Stomach (tissue), 9 donors: ENCODE results near the gene PPARGC1A. TPM values are rescaled to one million over a fixed set of nuclear protein-coding genes. Genes with fewer than 3 reads are reported as not detected.

ENCODE experiments used
- DNase-seq, 2 donors: peaks; one replicate each; pipeline versions ENCODE4 v3.0.0 to v3.0.0-alpha.2; 2013 to 2019
- H3K27ac ChIP-seq, 5 donors: fragments of 200-600 bp in 4 of 5; sonication (generic) in 4 of 5; one replicate each; pipeline ENCODE4 v1.5.1; 2013 to 2019; ENCODE audit warnings: mild to moderate bottlenecking in 1 of 5, moderate library complexity in 1 of 5
- H3K27me3 ChIP-seq, 3 donors: fragments of 200-600 bp; sonication (generic); one replicate each; pipeline ENCODE4 v1.5.1; 2017 to 2019; ENCODE audit warnings: mixed run types in 1 of 3
- H3K36me3 ChIP-seq, 4 donors: fragments of 200-600 bp; sonication (generic); 1 replicate in 3 of 4; 2 replicates in 1 of 4; pipeline ENCODE4 v1.5.1; 2016 to 2019
- H3K4me1 ChIP-seq, 4 donors: fragments of 200-600 bp; sonication (generic); one replicate each; pipeline ENCODE4 v1.5.1; 2016 to 2019
- H3K4me3 ChIP-seq, 4 donors: fragments of 200-600 bp; sonication (generic) in 3 of 4; one replicate each; pipeline ENCODE4 v1.5.1; 2016 to 2019; ENCODE audit warnings: mild to moderate bottlenecking in 1 of 4
- H3K9me3 ChIP-seq, 4 donors: fragments of 200-600 bp; sonication (generic); one replicate each; pipeline ENCODE4 v1.5.1; 2016 to 2019
- CTCF ChIP-seq, 7 experiments: fragments of 450-650 bp in 4 of 7; fragments of 200-600 bp in 3 of 7; sonication (generic) in 3 of 7; IDR thresholded peaks; one replicate each; pipeline ENCODE4 v1.5.1; 2016 to 2019; ENCODE audit warnings: antibody characterized with exemption in 7 of 7, control low read depth in 2 of 7, mild to moderate bottlenecking in 1 of 7
- EP300 ChIP-seq: sonication (generic); formaldehyde crosslinking; IDR thresholded peaks from one replicate; pipeline ENCODE4 v1.6.1; 2017; ENCODE audit warnings: antibody characterized with exemption
- POLR2A ChIP-seq, 4 donors: fragments of 450-650 bp; IDR thresholded peaks; one replicate each; pipeline ENCODE4 v1.6.1; 2016; ENCODE audit warnings: antibody characterized with exemption in 4 of 4, control low read depth in 2 of 4, mild to moderate bottlenecking in 1 of 4, moderate library complexity in 1 of 4
- POLR2AphosphoS5 ChIP-seq, 3 donors: sonication (generic); formaldehyde crosslinking; IDR thresholded peaks; one replicate each; pipeline ENCODE4 v1.6.1; 2016; ENCODE audit warnings: antibody characterized with exemption in 3 of 3
- WGBS, 5 donors: extraction: QIAGEN DNeasy Blood & Tissue Kit in 3 of 5; methylation state at CpG; one replicate each; pipeline versions ENCODE4 v1.1.5 to v1.1.7; 2013 to 2018; 5-methylcytosine and 5-hydroxymethylcytosine counted together
- intact Hi-C: fragments of 100-400 bp; cut with DNase I; formaldehyde crosslinking; loops from one replicate; pipeline ENCODE4 v1.15.1; 2023; ENCODE audit warnings: low total_unique reads
- polyA plus RNA-seq, 3 donors: library from polyadenylated mRNA; stranded (reverse); fragments of 200-250 nt; gene quantifications; one replicate each; pipeline ENCODE4 v1.2.3, GENCODE V29; 2013
- total RNA-seq, 5 donors: library from RNA; depleted of rRNA; stranded (reverse); fragments of >200 nt; gene quantifications; one replicate each; pipeline versions ENCODE4 v1.1.0 to v1.2.3, GENCODE V29; 2014 to 2016
- donor health status: healthy with polysubstance abuse.
- donor health status: Bipolar disorder and iron deficiency.
- donor health status: healthy.

PPARGC1A gene
- total and polyA plus RNA-seq, 8 donors: 2.0 to 230 (median 13.1) TPM

GRCh38 chr4:23774909-23775308 lies 114.9 kb downstream of the PPARGC1A start:
- H3K4me1 ChIP-seq: no peaks in the 10 kb centered on the region
- no peak for DNase-seq
- no peak overlapping the region for H3K4me3 ChIP-seq
- no peaks in the 10 kb centered on the region for H3K36me3 ChIP-seq
- intact Hi-C loops: no loop called here
- no peak for TF ChIP-seq CTCF (IDR thresholded peaks at IDR 0.05)
- no peak for TF ChIP-seq POLR2AphosphoS5 (IDR thresholded peaks at IDR 0.05)
- TF ChIP-seq POLR2A (IDR thresholded peaks at IDR 0.05): no peak
- no peak for TF ChIP-seq EP300
- WGBS, 5 donors: 66 to 73% (median 69%) methylated on average over 5 of the region's 5 CpGs
- no peaks in the 10 kb centered on the region for H3K9me3 ChIP-seq
- H3K27ac ChIP-seq: peak overlapping the region in 1 of 5 donors; percentile 28
- H3K27me3 ChIP-seq: no peaks in the 10 kb centered on the region

- Histone ChIP-seq H3K27me3 (no peaks in the 10 kb centered on the region), H3K36me3 (no peaks in the 10 kb centered on the region), H3K4me3 (no peak overlapping the region), H3K9me3 (no peaks in the 10 kb centered on the region), H3K4me1 (no peaks in the 10 kb centered on the region), H3K27ac (no peak overlapping the region)
- no peak for DNase-seq
- TF ChIP-seq POLR2AphosphoS5 (IDR thresholded peaks at IDR 0.05) (no peak), CTCF (IDR thresholded peaks at IDR 0.05) (no peak), EP300 (no peak), POLR2A (IDR thresholded peaks at IDR 0.05) (no peak)
- intact Hi-C loops: no loop called here
- WGBS, 5 donors: 49 to 65% (median 57%) methylated on average over 2 of the region's 2 CpGs
These were observed 115.8 kb downstream of the PPARGC1A start for GRCh38 chr4:23773884-23774636.

GRCh38 chr4:23770011-23770410 lies 119.8 kb downstream of the PPARGC1A start:
- H3K4me1 ChIP-seq: no peaks in the 10 kb centered on the region
- no peaks in the 10 kb centered on the region for H3K9me3 ChIP-seq
- intact Hi-C loops: no loop called here
- WGBS, 5 donors: 61 to 84% (median 76%) methylated on average over 1 of the region's 1 CpG
- no peak overlapping the region for H3K4me3 ChIP-seq
- no peaks in the 10 kb centered on the region for H3K27me3 ChIP-seq
- H3K36me3 ChIP-seq: no peaks in the 10 kb centered on the region
- DNase-seq: no peak
- no peak overlapping the region for H3K27ac ChIP-seq
- no peak for TF ChIP-seq EP300
- no peak for TF ChIP-seq POLR2A (IDR thresholded peaks at IDR 0.05)
- no peak for TF ChIP-seq POLR2AphosphoS5 (IDR thresholded peaks at IDR 0.05)
- TF ChIP-seq CTCF (IDR thresholded peaks at IDR 0.05): no peak

GRCh38 chr4:23769406-23769805 lies 120.4 kb downstream of the PPARGC1A start:
- H3K9me3 ChIP-seq: no peaks in the 10 kb centered on the region
- no peaks in the 10 kb centered on the region for H3K27me3 ChIP-seq
- H3K4me3 ChIP-seq: no peak overlapping the region
- no peak for DNase-seq
- H3K27ac ChIP-seq: no peak overlapping the region
- intact Hi-C loops: no loop called here
- TF ChIP-seq POLR2A (IDR thresholded peaks at IDR 0.05): no peak
- no peak for TF ChIP-seq POLR2AphosphoS5 (IDR thresholded peaks at IDR 0.05)
- TF ChIP-seq CTCF (IDR thresholded peaks at IDR 0.05): no peak
- no peak for TF ChIP-seq EP300
- H3K4me1 ChIP-seq: no peaks in the 10 kb centered on the region
- H3K36me3 ChIP-seq: no peaks in the 10 kb centered on the region
